Right renal cortex interstitium (tissue), 3 donors: ENCODE data around the gene FCHO2. TPM values are rescaled to one million over a fixed set of nuclear protein-coding genes. Genes with fewer than 3 reads are reported as not detected.
"Not testable (repeated sequence)": the region's sequence is repeated elsewhere in the genome, so short reads cannot be mapped to it uniquely, and the experiment has no call there.

Experiments
- DNase-seq, 3 donors: peaks; one replicate each; pipeline ENCODE4 v3.0.0-alpha.2; 2013; ENCODE audit warnings: low read depth in 3 of 3, low spot score in 2 of 3
- polyA plus RNA-seq, 3 donors: library from polyadenylated mRNA; unstranded; fragments of 120-200 nt; gene quantifications; one replicate each; pipeline ENCODE4 v1.2.1, GENCODE V29; 2013; ENCODE audit not compliant: insufficient read length in 3 of 3

The FCHO2 gene
- polyA plus RNA-seq: 10 to 100 TPM; 30.1 to 30.8 (median 30.8) TPM

DNA sequence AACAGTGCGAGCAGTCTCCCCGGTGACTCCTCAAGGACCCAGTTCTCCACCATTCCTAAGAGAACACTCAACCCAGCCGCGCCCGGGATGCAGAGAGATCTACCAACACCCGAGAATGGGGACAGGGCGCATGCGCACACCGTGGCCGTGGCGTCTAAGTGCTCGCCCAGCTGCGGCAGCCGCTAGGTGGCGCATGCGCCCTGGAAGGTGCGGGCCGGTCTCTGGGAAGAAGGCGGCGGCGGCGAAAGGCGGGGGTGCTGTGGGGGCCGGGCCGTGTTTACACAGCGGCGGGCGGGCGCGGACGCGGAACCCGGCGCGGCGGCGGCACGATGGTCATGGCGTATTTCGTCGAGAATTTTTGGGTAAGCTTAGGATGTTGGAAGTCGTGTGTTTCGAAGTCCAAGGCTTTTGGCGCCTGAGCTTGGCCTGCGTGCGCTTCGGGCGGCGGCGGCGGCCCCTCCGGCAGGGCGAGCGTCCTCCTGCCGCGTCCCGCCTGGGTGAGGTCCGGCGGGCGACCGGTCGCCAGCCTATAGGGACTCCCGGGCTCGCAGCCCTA is at the start of gene FCHO2:
TSS of gene FCHO2 (plus strand) at position 274 of the 556 bp plus-strand sequence. CDS start at position 330, 56 bp downstream.
- peak; percentile 93 to 95 (median 94) for DNase-seq

DNA sequence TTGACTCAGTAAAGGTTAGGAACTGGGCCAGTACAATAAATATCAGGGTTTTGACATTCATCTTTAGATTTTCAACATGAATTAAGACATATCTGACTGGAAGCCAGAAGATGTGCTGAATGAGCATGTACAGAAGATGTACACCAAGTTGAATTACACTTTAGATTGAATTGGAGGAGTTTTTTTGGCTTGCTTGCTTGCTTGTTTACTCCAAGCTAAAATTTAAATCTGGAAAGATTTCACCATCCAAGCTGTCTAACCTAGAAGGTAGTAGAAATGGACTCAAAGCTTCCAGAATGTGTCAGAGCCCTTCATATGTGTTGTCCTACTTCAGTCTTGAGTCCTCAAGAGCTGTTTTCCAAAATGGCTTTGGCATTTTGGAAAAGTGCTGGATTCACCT is 49.0 kb upstream of the FCHO2 start:
- DNase-seq: no peak

- DNase-seq: no peak
Measured at GRCh38 chr5:72908664-72909063, 47.2 kb upstream of the FCHO2 start.

DNA sequence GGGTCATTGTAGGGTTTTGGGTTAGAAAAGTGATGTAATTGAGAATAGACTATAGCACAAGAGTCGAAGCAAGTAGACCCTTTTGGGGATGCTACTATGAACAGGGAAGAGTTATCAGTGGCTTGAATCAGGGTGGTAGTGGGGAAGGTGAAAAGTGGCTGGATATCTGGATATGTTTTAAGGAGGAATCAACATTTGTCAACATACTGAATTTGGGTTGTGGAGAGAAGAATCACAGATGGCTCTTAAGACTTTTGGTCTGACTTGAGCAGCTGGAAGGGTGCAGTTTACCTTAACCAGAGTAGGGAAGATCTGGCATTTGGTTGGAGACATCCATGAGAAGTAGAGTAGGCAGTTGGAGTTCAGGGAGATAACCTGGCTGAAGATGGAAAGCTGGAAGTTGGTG is 38.5 kb upstream of the FCHO2 start:
- no peak for DNase-seq

GRCh38 chr5:72920690-72921502 is 34.9 kb upstream of the FCHO2 start:
- DNase-seq: no peak

DNA sequence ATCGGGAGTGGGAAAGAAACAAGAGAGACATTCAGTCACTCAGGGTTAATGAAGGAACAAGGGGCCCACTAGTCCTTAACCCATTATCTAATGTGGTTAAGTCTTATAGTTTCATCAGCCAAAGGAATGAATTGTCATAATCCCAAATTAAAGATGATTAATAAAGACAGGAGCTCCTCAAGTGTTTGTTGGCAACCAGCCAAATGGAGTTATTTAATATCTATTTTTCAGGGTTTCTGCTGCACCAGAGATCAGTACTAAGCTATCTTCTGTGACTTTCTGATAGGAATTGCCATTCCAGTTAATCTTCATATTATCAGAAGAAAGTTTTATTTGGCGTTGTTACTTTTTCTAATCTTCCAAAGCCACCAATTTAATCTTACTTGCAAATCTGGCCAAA is 34.0 kb upstream of the FCHO2 start:
- no peak for DNase-seq

DNA sequence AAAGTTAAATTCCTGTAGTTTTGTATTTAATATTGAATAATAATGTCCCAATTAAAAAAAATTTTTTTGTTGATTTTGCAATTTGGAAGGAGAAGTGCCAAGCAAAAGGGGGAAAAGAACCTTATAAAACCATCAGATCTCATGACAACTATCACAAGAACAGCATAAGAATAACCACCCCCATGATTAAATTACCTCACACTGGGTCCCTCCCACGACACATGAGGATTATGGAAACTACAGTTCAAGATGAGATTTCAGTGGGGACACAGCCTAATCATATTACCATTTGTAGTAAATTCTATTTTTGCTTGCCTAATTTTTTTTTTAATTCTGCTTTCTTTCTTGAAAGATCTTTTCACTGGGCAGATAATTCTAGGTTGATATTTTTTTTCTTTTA is 33.4 kb upstream of the FCHO2 start:
- no peak for DNase-seq

DNA sequence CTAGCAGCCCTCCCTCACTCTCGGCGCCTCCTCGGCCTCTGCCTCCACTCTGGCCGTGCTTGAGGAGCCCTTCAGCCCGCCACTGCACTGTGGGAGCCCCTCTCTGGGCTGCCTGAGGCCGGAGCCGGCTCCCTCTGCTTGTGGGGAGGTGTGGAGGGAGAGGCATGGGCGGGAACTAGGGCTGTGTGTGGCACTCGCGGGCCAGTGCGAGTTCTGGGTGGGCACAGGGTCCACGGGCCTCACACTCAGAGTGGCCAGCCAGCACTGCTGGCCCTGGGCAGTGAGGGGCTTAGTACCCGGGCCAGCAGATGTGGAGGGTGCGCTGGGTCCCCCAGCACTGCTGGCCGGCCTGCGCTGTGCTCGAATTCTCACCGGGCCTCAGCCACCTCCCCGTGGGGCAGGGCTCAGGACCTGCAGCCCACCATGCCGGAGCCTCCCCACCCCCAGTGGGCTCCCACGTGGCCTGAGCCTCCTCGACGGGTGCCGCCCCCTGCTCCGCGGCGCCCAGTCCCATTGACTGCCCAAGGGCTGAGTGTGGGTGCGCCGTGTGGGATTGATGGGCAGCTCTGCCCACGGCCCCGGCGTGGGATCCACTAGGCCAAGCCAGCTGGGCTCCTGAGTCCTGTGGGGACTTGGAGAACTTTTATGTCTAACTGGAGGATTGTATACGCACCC is 30.4 kb upstream of the FCHO2 start:
- DNase-seq: no peak

GRCh38 chr5:72932686-72933085 is 23.2 kb upstream of the FCHO2 start:
- not testable (repeated sequence) for DNase-seq

DNA sequence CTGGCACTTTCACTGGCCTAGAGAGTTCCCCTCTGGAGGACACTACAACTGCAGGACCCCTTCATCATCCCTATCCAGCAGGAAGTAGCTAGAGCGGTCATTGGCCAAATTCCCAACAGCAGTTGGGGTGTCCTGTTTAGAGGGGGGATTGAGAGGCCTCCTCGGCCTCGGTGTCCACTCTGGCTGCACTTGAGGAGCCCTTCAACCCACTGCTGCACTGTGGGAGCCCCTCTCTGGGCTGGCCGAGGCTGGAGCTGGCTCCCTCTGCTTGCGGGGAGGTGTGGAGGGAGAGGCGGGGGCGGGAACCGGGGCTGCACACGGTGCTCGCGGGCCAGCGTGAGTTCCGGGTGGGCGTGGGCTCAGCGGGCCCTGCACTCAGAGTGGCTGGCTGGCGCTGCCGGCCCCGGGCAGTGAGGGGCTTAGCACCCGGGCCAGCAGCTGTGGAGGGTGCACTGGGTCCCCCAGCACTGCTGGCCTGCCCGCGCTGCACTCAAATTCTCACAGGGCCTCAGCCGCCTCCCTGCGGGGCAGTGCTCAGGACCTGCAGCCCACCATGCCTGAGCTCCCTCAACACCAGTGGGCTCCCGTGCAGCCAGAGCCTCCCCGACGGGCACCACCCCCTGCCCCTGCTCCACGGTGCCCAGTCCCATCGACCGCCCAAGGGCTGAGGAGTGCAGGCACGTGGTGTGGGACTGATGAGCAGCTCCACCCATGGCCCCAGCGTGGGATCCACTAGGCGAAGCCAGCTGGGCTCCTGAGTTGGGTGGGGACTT is 20.7 kb upstream of the FCHO2 start:
- DNase-seq: not testable (repeated sequence)

- no peak for DNase-seq
Measured at GRCh38 chr5:72936893-72937292, 18.9 kb upstream of the FCHO2 start.

DNA sequence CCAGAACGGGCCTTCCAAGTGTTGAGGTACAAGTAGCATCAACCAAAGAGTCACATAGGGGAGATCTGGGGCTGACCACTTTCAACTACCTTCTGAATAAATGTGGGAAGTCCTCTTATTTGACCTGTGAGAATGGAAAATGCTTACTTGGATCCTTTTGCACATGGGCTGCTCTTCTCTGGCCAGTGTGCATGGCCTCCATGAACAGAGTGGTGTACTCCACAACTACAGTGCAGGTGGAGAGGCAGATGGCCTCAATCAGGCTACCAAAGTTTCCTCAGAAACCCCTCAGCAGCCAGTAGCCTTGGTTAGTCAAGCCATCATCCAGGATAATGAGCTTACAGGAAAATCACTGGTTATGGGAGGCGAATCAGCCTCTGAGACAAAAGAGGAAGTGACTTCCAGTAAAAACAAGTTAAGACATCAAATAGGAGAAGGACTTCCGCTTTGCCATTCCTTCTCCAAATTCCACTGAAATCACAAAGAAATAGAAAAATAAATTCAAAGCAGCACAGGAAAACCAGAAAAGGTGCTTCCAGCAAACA is 18.3 kb upstream of the FCHO2 start:
- DNase-seq: no peak

GRCh38 chr5:72938206-72938605 is 17.6 kb upstream of the FCHO2 start:
- no peak for DNase-seq

DNA sequence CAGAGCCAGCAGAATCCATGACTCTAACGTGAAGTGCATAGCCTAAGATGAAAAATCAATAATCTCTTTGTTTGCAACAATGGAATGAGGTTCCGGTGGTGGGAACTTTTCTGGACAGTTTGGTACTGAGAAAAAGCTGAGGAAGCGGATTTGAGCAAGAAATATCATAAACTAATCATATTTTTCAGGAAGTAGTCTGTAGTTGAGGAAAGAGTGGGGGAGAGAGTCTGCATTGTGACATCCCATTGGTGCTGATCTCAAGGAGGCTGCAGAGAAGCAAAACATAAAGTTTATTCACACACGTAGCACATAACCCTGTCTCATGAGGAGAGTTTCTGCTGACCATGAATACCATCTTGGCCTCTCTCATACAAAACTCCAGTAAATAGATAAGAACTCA is 15.8 kb upstream of the FCHO2 start:
- DNase-seq: no peak

GRCh38 chr5:72943307-72943706 is 12.5 kb upstream of the FCHO2 start:
- DNase-seq: no peak

DNA sequence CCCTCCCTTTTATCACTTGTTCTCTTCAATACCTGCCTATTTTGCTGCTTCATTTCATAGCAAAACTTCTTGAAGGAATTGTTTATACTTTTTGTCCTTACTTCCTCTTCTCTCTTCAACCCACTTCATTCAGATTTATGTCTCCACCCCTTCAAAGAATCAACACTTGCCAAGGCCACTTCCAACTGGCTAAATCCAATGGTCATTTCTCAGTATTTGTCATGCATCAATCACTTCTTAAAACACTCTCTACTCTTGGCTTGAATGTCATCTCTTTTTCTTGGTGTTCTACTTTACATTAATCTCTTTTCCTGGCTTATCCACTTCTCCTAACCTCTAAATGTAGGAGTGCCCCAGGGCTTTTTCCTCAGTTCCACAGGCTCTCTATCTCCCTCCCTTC is 8.3 kb upstream of the FCHO2 start:
- no peak for DNase-seq

GRCh38 chr5:72949481-72949880 is 6.4 kb upstream of the FCHO2 start:
- no peak for DNase-seq

GRCh38 chr5:72951671-72952468 is 4.0 kb upstream of the FCHO2 start:
- DNase-seq: no peak

DNA sequence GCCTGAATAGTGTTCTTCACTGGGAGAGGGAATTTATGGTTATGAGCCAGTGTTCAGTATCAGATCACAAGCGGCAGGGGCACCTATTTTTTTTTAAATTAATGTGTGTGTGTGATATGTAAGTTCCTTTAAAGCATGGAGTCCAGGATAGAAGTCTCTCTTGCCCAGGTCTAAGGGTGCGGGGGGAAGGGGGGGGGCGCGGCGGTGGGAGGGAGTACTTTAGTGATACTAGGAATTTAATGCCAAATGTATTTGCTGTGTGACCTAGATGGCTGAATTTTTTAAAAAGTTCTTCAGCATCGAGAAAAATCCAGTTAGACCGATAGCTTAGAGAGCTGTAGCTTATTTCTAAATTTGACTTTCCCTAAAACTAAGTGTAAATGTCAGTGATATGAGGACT is 1.5 kb upstream of the FCHO2 start:
- no peak for DNase-seq
